ENCODE results near the gene DTNA.

The DTNA gene

DNA sequence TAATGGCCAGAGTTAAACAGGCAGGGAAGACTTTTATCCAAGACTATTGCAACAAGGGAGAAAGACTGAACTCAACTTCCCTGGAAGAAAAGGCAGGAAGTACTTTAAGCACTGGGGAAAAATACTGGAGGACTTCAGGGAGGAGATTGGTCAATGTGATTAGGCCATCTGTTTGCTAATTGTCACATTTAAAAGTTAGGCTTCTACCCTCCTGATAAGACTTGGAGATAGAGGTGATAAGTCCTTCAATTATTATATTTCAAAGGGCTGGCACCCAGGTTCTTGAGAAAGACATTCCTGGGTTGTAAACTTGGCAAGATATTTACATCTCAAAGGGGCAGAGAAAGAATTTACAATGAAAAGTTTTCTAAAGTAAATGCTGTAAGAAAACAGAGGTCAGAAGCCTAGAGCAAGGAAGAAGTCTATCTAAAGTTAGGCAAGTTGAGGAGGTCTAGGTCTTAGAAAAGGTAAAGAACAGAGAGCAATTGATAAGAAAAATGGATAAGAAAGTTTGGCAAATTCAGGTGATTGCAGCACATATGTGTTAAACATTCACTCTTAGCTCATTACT lies 48.4 kb downstream of the DTNA start:
- H3K36me3 ChIP-seq (replicated peaks; ENCODE audit: insufficient read depth, low read length): no peaks in the 10 kb centered on the region
- no peak overlapping the region for H3K9ac ChIP-seq (ENCODE audit: low read length)
- DNase-seq: no peak
- TF ChIP-seq, protein P1, sequence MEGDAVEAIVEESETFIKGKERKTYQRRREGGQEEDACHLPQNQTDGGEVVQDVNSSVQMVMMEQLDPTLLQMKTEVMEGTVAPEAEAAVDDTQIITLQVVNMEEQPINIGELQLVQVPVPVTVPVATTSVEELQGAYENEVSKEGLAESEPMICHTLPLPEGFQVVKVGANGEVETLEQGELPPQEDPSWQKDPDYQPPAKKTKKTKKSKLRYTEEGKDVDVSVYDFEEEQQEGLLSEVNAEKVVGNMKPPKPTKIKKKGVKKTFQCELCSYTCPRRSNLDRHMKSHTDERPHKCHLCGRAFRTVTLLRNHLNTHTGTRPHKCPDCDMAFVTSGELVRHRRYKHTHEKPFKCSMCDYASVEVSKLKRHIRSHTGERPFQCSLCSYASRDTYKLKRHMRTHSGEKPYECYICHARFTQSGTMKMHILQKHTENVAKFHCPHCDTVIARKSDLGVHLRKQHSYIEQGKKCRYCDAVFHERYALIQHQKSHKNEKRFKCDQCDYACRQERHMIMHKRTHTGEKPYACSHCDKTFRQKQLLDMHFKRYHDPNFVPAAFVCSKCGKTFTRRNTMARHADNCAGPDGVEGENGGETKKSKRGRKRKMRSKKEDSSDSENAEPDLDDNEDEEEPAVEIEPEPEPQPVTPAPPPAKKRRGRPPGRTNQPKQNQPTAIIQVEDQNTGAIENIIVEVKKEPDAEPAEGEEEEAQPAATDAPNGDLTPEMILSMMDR (IDR thresholded peaks at IDR 0.05; ENCODE audit: low read length): no peak
- no peak for TF ChIP-seq EZH2 (optimal IDR thresholded peaks at IDR 0.05; ENCODE audit: low read depth, low read length)
- TF ChIP-seq EZH2phosphoT487 (IDR thresholded peaks at IDR 0.05; ENCODE audit: low read length): no peak
- no peak overlapping the region for H3K4me2 ChIP-seq (ENCODE audit: low read depth, low read length)
- H3K9me2 ChIP-seq (replicated peaks; ENCODE audit: insufficient read depth, low read length): no peaks in the 10 kb centered on the region
- H3K4me1 ChIP-seq (ENCODE audit: low read length): 0 out of 2 replicates have a peak, but pooled peaks cover 7% of the 10 kb centered on the region
- no peaks in the 10 kb centered on the region for H3K79me2 ChIP-seq (ENCODE audit: low read length)
- H3K27me3 ChIP-seq (replicated peaks; ENCODE audit: insufficient read depth, low read length): no peaks in the 10 kb centered on the region
- H4K20me1 ChIP-seq (ENCODE audit: insufficient read depth, low read length): no peaks in the 10 kb centered on the region
- no peaks in the 10 kb centered on the region for H3F3A ChIP-seq (ENCODE audit: insufficient read depth, low read length)
- H3K4me3 ChIP-seq (ENCODE audit: low read length): no peak overlapping the region
- no peaks in the 10 kb centered on the region for H3K9me3 ChIP-seq (replicated peaks; ENCODE audit: insufficient read depth, low read length)
- no peak overlapping the region for H3K27ac ChIP-seq (ENCODE audit: low read length)
- H2AFZ ChIP-seq (ENCODE audit: low read length): no peak overlapping the region

DNA sequence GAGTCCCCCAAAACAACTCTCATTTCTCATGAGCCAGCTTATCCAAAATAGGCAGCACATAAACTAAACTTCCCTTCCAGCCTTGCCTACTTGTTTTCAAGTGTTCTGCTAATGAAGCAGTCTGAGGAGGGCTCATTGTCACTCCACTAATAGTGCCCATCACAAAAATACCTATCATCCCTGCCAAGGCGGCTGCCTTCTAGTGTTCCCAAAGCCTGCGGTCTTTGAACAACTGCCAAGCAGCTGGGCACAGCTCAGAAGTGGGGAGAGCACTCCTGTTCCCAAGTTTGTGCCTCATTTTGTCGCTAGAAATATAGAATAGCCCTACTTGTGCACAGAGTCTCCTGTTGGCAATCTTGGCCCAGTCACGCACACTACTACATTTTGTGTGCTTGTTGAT lies 50.3 kb downstream of the DTNA start:
- H3K9ac ChIP-seq (ENCODE audit: low read length): no peak overlapping the region
- H3K36me3 ChIP-seq (replicated peaks; ENCODE audit: insufficient read depth, low read length): no peaks in the 10 kb centered on the region
- no peaks in the 10 kb centered on the region for H3K9me2 ChIP-seq (replicated peaks; ENCODE audit: insufficient read depth, low read length)
- H3K27me3 ChIP-seq (replicated peaks; ENCODE audit: insufficient read depth, low read length): no peaks in the 10 kb centered on the region
- H2AFZ ChIP-seq (ENCODE audit: low read length): no peak overlapping the region
- no peaks in the 10 kb centered on the region for H4K20me1 ChIP-seq (ENCODE audit: insufficient read depth, low read length)
- H3K4me1 ChIP-seq (ENCODE audit: low read length): 0 out of 2 replicates have a peak, but pooled peaks cover 5% of the 10 kb centered on the region
- DNase-seq: no peak
- H3K79me2 ChIP-seq (ENCODE audit: low read length): no peaks in the 10 kb centered on the region
- H3F3A ChIP-seq (ENCODE audit: insufficient read depth, low read length): no peaks in the 10 kb centered on the region
- H3K4me3 ChIP-seq (ENCODE audit: low read length): no peak overlapping the region
- H3K9me3 ChIP-seq (replicated peaks; ENCODE audit: insufficient read depth, low read length): no peaks in the 10 kb centered on the region
- no peak overlapping the region for H3K27ac ChIP-seq (ENCODE audit: low read length)
- no peak overlapping the region for H3K4me2 ChIP-seq (ENCODE audit: low read depth, low read length)
- TF ChIP-seq EZH2phosphoT487 (IDR thresholded peaks at IDR 0.05; ENCODE audit: low read length): no peak
- TF ChIP-seq EZH2 (optimal IDR thresholded peaks at IDR 0.05; ENCODE audit: low read depth, low read length): no peak
- TF ChIP-seq, protein P1 (IDR thresholded peaks at IDR 0.05; ENCODE audit: low read length): no peak

DNA sequence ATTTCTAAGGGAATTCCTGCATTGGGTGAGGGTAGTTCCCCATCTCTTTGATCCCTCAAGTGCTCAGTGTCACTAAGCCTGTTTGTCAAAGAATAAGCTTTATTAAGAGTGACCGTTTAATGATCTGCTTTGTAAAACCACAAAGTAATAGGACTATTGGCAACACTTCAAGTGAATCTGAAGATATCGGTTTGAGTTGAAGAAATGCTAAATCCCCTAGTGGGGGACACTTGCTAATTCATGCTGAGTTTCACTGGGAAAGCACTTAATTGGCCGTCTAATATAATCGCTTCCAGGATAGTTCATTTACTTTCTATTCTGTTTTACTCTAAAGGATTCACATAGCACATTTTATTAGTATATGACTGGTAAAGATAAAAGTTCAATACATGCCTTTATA lies 54.4 kb downstream of the DTNA start:
- H3K27me3 ChIP-seq (replicated peaks; ENCODE audit: insufficient read depth, low read length): no peaks in the 10 kb centered on the region

More for the DNA sequence above, 54.4 kb downstream of the DTNA start:
- TF ChIP-seq EZH2 (optimal IDR thresholded peaks at IDR 0.05; ENCODE audit: low read depth, low read length): no peak
- TF ChIP-seq, protein P1 (IDR thresholded peaks at IDR 0.05; ENCODE audit: low read length): no peak
- no peak for TF ChIP-seq EZH2phosphoT487 (IDR thresholded peaks at IDR 0.05; ENCODE audit: low read length)
- Histone ChIP-seq H3K4me3 (ENCODE audit: low read length) (no peak overlapping the region), H3K4me1 (ENCODE audit: low read length) (no peaks in the 10 kb centered on the region), H2AFZ (ENCODE audit: low read length) (no peak overlapping the region), H3K27ac (ENCODE audit: low read length) (no peak overlapping the region), H3K9ac (ENCODE audit: low read length) (no peak overlapping the region), H3K4me2 (ENCODE audit: low read depth, low read length) (no peak overlapping the region), H4K20me1 (ENCODE audit: insufficient read depth, low read length) (no peaks in the 10 kb centered on the region), H3K9me2 (replicated peaks; ENCODE audit: insufficient read depth, low read length) (no peaks in the 10 kb centered on the region), H3K9me3 (replicated peaks; ENCODE audit: insufficient read depth, low read length) (no peaks in the 10 kb centered on the region), H3K79me2 (ENCODE audit: low read length) (no peaks in the 10 kb centered on the region), H3F3A (ENCODE audit: insufficient read depth, low read length) (no peaks in the 10 kb centered on the region), H3K36me3 (replicated peaks; ENCODE audit: insufficient read depth, low read length) (no peaks in the 10 kb centered on the region)
- DNase-seq: no peak

All from MM.1S (cell line).